GM21737 (cell line): Measurements from ENCODE around the gene ATP5PD.
"Not testable (repeated sequence)": the region's sequence is repeated elsewhere in the genome, so short reads cannot be mapped to it uniquely, and the experiment has no call there.

Experiments
- ATAC-seq: cut with Tn5 transposase; IDR thresholded peaks from one replicate; pipeline ENCODE4 v1.9.1; 2021; ENCODE audit warnings: mild to moderate bottlenecking, moderate library complexity; ENCODE audit not compliant: unreplicated experiment

The ATP5PD gene

GRCh38 chr17:75077496-75078283 is 30.9 kb upstream of the ATP5PD start:
- ATAC-seq, result no peak

GRCh38 chr17:75077072-75077495 is 30.3 kb upstream of the ATP5PD start:
- ATAC-seq, result no peak

- no peak for ATAC-seq
Observed at GRCh38 chr17:75075597-75076336, 29.0 kb upstream of the ATP5PD start.

GRCh38 chr17:75074532-75074931 is 27.8 kb upstream of the ATP5PD start:
- ATAC-seq, result no peak

GRCh38 chr17:75073618-75074047 is 26.9 kb upstream of the ATP5PD start:
- ATAC-seq, result no peak

GRCh38 chr17:75072909-75073308 is 26.1 kb upstream of the ATP5PD start:
- ATAC-seq, result not testable (repeated sequence)

GRCh38 chr17:75071478-75072271 is 24.9 kb upstream of the ATP5PD start:
- not testable (repeated sequence) for ATAC-seq

- ATAC-seq, result no peak
Observed at GRCh38 chr17:75069783-75070182, 23.0 kb upstream of the ATP5PD start.

- no peak for ATAC-seq
Observed at GRCh38 chr17:75068750-75069149, 22.0 kb upstream of the ATP5PD start.

GRCh38 chr17:75067856-75068255 is 21.1 kb upstream of the ATP5PD start:
- no peak for ATAC-seq

GRCh38 chr17:75065562-75066151 is 18.9 kb upstream of the ATP5PD start:
- ATAC-seq, result no peak

GRCh38 chr17:75064867-75065561 is 18.2 kb upstream of the ATP5PD start:
- ATAC-seq, result no peak

- no peak for ATAC-seq
Observed at GRCh38 chr17:75064460-75064859, 17.7 kb upstream of the ATP5PD start.

GRCh38 chr17:75064040-75064439 is 17.3 kb upstream of the ATP5PD start:
- no peak for ATAC-seq

- ATAC-seq, result no peak
Observed at GRCh38 chr17:75063626-75064025, 16.9 kb upstream of the ATP5PD start.

- ATAC-seq, result no peak
Observed at GRCh38 chr17:75063201-75063600, 16.4 kb upstream of the ATP5PD start.

GRCh38 chr17:75061618-75062017 is 14.8 kb upstream of the ATP5PD start:
- no peak for ATAC-seq

- ATAC-seq, result no peak
Observed at GRCh38 chr17:75061055-75061438, 14.3 kb upstream of the ATP5PD start.

GRCh38 chr17:75060434-75061054 is 13.8 kb upstream of the ATP5PD start:
- ATAC-seq, result no peak
